Neuronal stem cell (in vitro differentiated cells): Measurements from ENCODE around the gene RPS16.

Source experiments
- DNase-seq: peaks from one replicate; pipeline ENCODE4 v3.0.0-alpha.2; 2013; ENCODE audit warnings: low spot score
- H2AFZ ChIP-seq: one replicate; pipeline ENCODE4 v1.6.1; 2013; ENCODE audit warnings: mild to moderate bottlenecking, low read length, inconsistent platforms
- H2AK5ac ChIP-seq: 2 replicates; pipeline ENCODE4 v1.6.1; 2013; ENCODE audit warnings: low read depth, mild to moderate bottlenecking, inconsistent platforms, low read length, moderate library complexity, mixed read lengths
- H2BK120ac ChIP-seq: 2 replicates; pipeline ENCODE4 v1.6.1; 2013; ENCODE audit warnings: low read depth, mild to moderate bottlenecking, inconsistent platforms, low read length, moderate library complexity, mixed read lengths
- H2BK12ac ChIP-seq: one replicate; pipeline ENCODE4 v1.6.1; 2013; ENCODE audit warnings: low read length, inconsistent platforms
- H2BK15ac ChIP-seq: 2 replicates; pipeline ENCODE4 v1.6.1; 2013; ENCODE audit warnings: mild to moderate bottlenecking, low read length, inconsistent platforms, mixed read lengths
- H2BK5ac ChIP-seq: one replicate; pipeline ENCODE4 v1.6.1; 2013; ENCODE audit warnings: inconsistent platforms, mild to moderate bottlenecking, low read length, moderate library complexity
- H3K14ac ChIP-seq: one replicate; pipeline ENCODE4 v1.6.1; 2013; ENCODE audit warnings: low read length, inconsistent platforms
- H3K18ac ChIP-seq: 2 replicates; pipeline ENCODE4 v1.6.1; 2013; ENCODE audit warnings: low read length, inconsistent platforms
- H3K23ac ChIP-seq: 2 replicates; pipeline ENCODE4 v1.6.1; 2013; ENCODE audit warnings: low read depth, mild to moderate bottlenecking, mixed read lengths, low read length, inconsistent platforms; ENCODE audit not compliant: poor library complexity
- H3K27ac ChIP-seq: replicated peaks from 3 replicates; pipeline ENCODE4 v1.5.1; 2013; ENCODE audit warnings: low read length, inconsistent platforms
- H3K27me3 ChIP-seq, 3 experiments: 2 replicates each; pipeline ENCODE4 v1.6.1; 2013; ENCODE audit warnings: low read length in 3 of 3, mild to moderate bottlenecking in 2 of 3, inconsistent platforms in 1 of 3, low read depth in 1 of 3, mixed read lengths in 1 of 3, moderate library complexity in 1 of 3; ENCODE audit not compliant: control insufficient read depth in 3 of 3, insufficient read depth in 3 of 3
- H3K36me3 ChIP-seq, 2 donors: replicated peaks in 1 of 2; 2 replicates each; pipeline ENCODE4 v1.6.1; 2013; ENCODE audit warnings: low read length in 2 of 2; ENCODE audit not compliant: control insufficient read depth in 2 of 2, insufficient read depth in 2 of 2
- H3K4ac ChIP-seq: 2 replicates; pipeline ENCODE4 v1.6.1; 2013; ENCODE audit warnings: inconsistent platforms, mild to moderate bottlenecking, low read length, moderate library complexity
- H3K4me1 ChIP-seq, 2 donors: 1 replicate in 1 of 2; 2 replicates in 1 of 2; pipeline ENCODE4 v1.6.1; 2013; ENCODE audit warnings: low read length in 2 of 2, low read depth in 1 of 2; ENCODE audit not compliant: control insufficient read depth in 2 of 2, insufficient read depth in 1 of 2
- H3K4me2 ChIP-seq: one replicate; pipeline ENCODE4 v1.6.1; 2013; ENCODE audit warnings: mild to moderate bottlenecking, low read length, inconsistent platforms; ENCODE audit not compliant: insufficient read depth, poor library complexity, severe bottlenecking
- H3K4me3 ChIP-seq, 2 donors: 2 replicates each; pipeline ENCODE4 v1.5.1; 2013; ENCODE audit warnings: low read length in 2 of 2, mild to moderate bottlenecking in 2 of 2, inconsistent platforms in 1 of 2, moderate library complexity in 1 of 2
- H3K79me1 ChIP-seq: one replicate; pipeline ENCODE4 v1.6.1; 2013; ENCODE audit warnings: low read depth, mild to moderate bottlenecking, inconsistent platforms, low read length, moderate library complexity
- H3K9ac ChIP-seq: one replicate; pipeline ENCODE4 v1.6.1; 2013; ENCODE audit warnings: mild to moderate bottlenecking, low read depth, low read length, inconsistent platforms; ENCODE audit not compliant: poor library complexity
- H3K9me3 ChIP-seq, 2 donors: replicated peaks in 1 of 2; 2 replicates each; pipeline versions ENCODE3 to v1.6.1; 2013; ENCODE audit warnings: low read length in 2 of 2, mild to moderate bottlenecking in 2 of 2, inconsistent platforms in 1 of 2, low read depth in 1 of 2, mixed read lengths in 1 of 2, moderate library complexity in 1 of 2; ENCODE audit not compliant: control insufficient read depth in 2 of 2, insufficient read depth in 1 of 2
- H4K8ac ChIP-seq: one replicate; pipeline ENCODE4 v1.6.1; 2013; ENCODE audit warnings: low read depth, mild to moderate bottlenecking, inconsistent platforms, low read length, moderate library complexity
- H4K91ac ChIP-seq: one replicate; pipeline ENCODE4 v1.6.1; 2013; ENCODE audit warnings: low read length, low read depth, mild to moderate bottlenecking, inconsistent platforms; ENCODE audit not compliant: poor library complexity
- WGBS, 2 donors: extraction: QIAGEN DNeasy Blood & Tissue Kit; methylation state at CpG; one replicate each; pipeline ENCODE4 v1.1.7; 2013; ENCODE audit warnings: missing lambda C conversion rate in 2 of 2, mixed read lengths in 1 of 2; ENCODE audit not compliant: insufficient read length in 2 of 2, insufficient replicate concordance in 1 of 2; ENCODE audit errors: extremely low coverage in 2 of 2; 5-methylcytosine and 5-hydroxymethylcytosine counted together

Gene RPS16

GRCh38 chr19:39430675-39431593 is 4.8 kb downstream of the RPS16 start:
- H2BK15ac ChIP-seq: no peak overlapping the region
- no peak overlapping the region for H2AK5ac ChIP-seq
- H3K14ac ChIP-seq: no peak overlapping the region
- peaks cover 29 to 38% of the 10 kb centered on the region in 2 donors for H3K36me3 ChIP-seq
- H3K27me3 ChIP-seq: no peaks in the 10 kb centered on the region
- H3K23ac ChIP-seq: no peak overlapping the region
- H3K27ac ChIP-seq: no peak overlapping the region
- peak overlapping the region; percentile 47 for H3K9ac ChIP-seq
- no peak overlapping the region for H3K4ac ChIP-seq
- H3K4me2 ChIP-seq: no peak overlapping the region
- peaks cover 18 to 21% of the 10 kb centered on the region in 2 donors for H3K4me1 ChIP-seq
- no peak overlapping the region for H2BK12ac ChIP-seq
- no peak overlapping the region for H3K4me3 ChIP-seq
- H3K9me3 ChIP-seq: no peaks in the 10 kb centered on the region
- no peak overlapping the region for H4K8ac ChIP-seq
- no peak overlapping the region for H2BK5ac ChIP-seq
- no peak overlapping the region for H2BK120ac ChIP-seq
- DNase-seq: no peak
- no peak overlapping the region for H2AFZ ChIP-seq
- H4K91ac ChIP-seq: no peak overlapping the region
- H3K79me1 ChIP-seq: peaks cover 11% of the 10 kb centered on the region
- no peak overlapping the region for H3K18ac ChIP-seq
- WGBS, 2 donors: no CpG with 5 or more reads among the region's 25 CpGs

GRCh38 chr19:39428283-39429112 is 7.3 kb downstream of the RPS16 start:
- Histone ChIP-seq H3K4ac (no peak overlapping the region), H4K91ac (no peak overlapping the region), H3K27ac (peak overlapping the region; percentile 72), H2AFZ (peak overlapping the region; percentile 79), H4K8ac (no peak overlapping the region), H2BK120ac (peak overlapping the region; percentile 4), H3K4me2 (peak overlapping the region; percentile 37), H3K14ac (no peak overlapping the region), H2AK5ac (peak overlapping the region; percentile 0), H3K4me3 (no peak overlapping the region), H2BK15ac (no peak overlapping the region), H2BK12ac (no peak overlapping the region), H3K79me1 (no peaks in the 10 kb centered on the region), H3K27me3 (no peaks in the 10 kb centered on the region), H3K36me3 (peaks cover 37 to 47% of the 10 kb centered on the region in 2 donors), H3K9me3 (no peaks in the 10 kb centered on the region), H2BK5ac (peak overlapping the region; percentile 33), H3K9ac (no peak overlapping the region), H3K18ac (peak overlapping the region; percentile 82), H3K4me1 (peaks cover 18 to 19% of the 10 kb centered on the region in 2 donors), H3K23ac (peak overlapping the region; percentile 30)
- peak; percentile 72 for DNase-seq
- no CpG with 5 or more reads among the region's 23 CpGs for WGBS, 2 donors

- no peak overlapping the region for H2BK120ac ChIP-seq
- no CpG with 5 or more reads among the region's 11 CpGs for WGBS, 2 donors
- no peak overlapping the region for H3K23ac ChIP-seq
- H3K27me3 ChIP-seq: no peaks in the 10 kb centered on the region
- no peak overlapping the region for H2AFZ ChIP-seq
- no peak overlapping the region for H2BK12ac ChIP-seq
- no peak overlapping the region for H3K9ac ChIP-seq
- H4K91ac ChIP-seq: no peak overlapping the region
- DNase-seq: no peak
- no peaks in the 10 kb centered on the region for H3K9me3 ChIP-seq
- H3K4me2 ChIP-seq: no peak overlapping the region
- no peak overlapping the region for H3K4ac ChIP-seq
- no peak overlapping the region for H3K4me3 ChIP-seq
- peaks cover 37 to 47% of the 10 kb centered on the region in 2 donors for H3K36me3 ChIP-seq
- H3K14ac ChIP-seq: no peak overlapping the region
- no peaks in the 10 kb centered on the region for H3K79me1 ChIP-seq
- no peak overlapping the region for H2BK15ac ChIP-seq
- no peak overlapping the region for H3K27ac ChIP-seq
- peak overlapping the region; percentile 20 for H3K18ac ChIP-seq
- no peak overlapping the region for H4K8ac ChIP-seq
- H2BK5ac ChIP-seq: no peak overlapping the region
- H2AK5ac ChIP-seq: no peak overlapping the region
- peaks cover 18 to 19% of the 10 kb centered on the region in 2 donors for H3K4me1 ChIP-seq
Observed at GRCh38 chr19:39427707-39428106, 8.0 kb downstream of the RPS16 start.

GRCh38 chr19:39426170-39426569 is 9.6 kb downstream of the RPS16 start:
- H2BK12ac ChIP-seq: no peak overlapping the region
- H3K79me1 ChIP-seq: no peaks in the 10 kb centered on the region
- peaks cover 18 to 19% of the 10 kb centered on the region in 2 donors for H3K4me1 ChIP-seq
- H3K4me2 ChIP-seq: no peak overlapping the region
- no peak overlapping the region for H3K18ac ChIP-seq
- H2BK5ac ChIP-seq: no peak overlapping the region
- H3K36me3 ChIP-seq: peaks cover 40 to 53% of the 10 kb centered on the region in 2 donors
- DNase-seq: no peak
- no peak overlapping the region for H4K8ac ChIP-seq
- H3K9ac ChIP-seq: no peak overlapping the region
- no peak overlapping the region for H3K4me3 ChIP-seq
- peak overlapping the region; percentile 35 for H3K27ac ChIP-seq
- no CpG with 5 or more reads among the region's 5 CpGs for WGBS, 2 donors
- no peaks in the 10 kb centered on the region for H3K9me3 ChIP-seq
- no peak overlapping the region for H3K23ac ChIP-seq
- H3K27me3 ChIP-seq: no peaks in the 10 kb centered on the region
- H2AK5ac ChIP-seq: no peak overlapping the region
- H4K91ac ChIP-seq: no peak overlapping the region
- H2AFZ ChIP-seq: no peak overlapping the region
- no peak overlapping the region for H2BK120ac ChIP-seq
- no peak overlapping the region for H3K14ac ChIP-seq
- no peak overlapping the region for H2BK15ac ChIP-seq
- H3K4ac ChIP-seq: no peak overlapping the region
